Panc1 (cell line): ENCODE measurements around the gene NDST1. TPM values are rescaled to one million over a fixed set of nuclear protein-coding genes. Genes with fewer than 3 reads are reported as not detected.

Experiments
- ATAC-seq: fragments of 200-7000 bp; cut with Tn5 transposase; 2 replicates; pipeline ENCODE4 v1.9.1; 2020; ENCODE audit warnings: mild to moderate bottlenecking, moderate library complexity
- BruUV-seq: library from RNA; stranded (reverse); fragments of 400-500 nt; replicated peaks from 2 replicates; lab custom pipeline; 2021; lab: Mats Ljungman, UMichigan
- CTCF ChIA-PET: fragments of 300-600 bp; sonication (Branson Sonifier 250); formaldehyde crosslinking; loops from one replicate; lab custom pipeline; 2022; ENCODE audit warnings: antibody characterized with exemption; lab: Charles Lee
- POLR2A ChIA-PET: fragments of 300-600 bp; sonication (Branson Sonifier 250); formaldehyde crosslinking; loops from one replicate; lab custom pipeline; 2022; ENCODE audit warnings: antibody characterized with exemption; lab: Charles Lee
- DNase-seq: peaks from one replicate; pipeline ENCODE4 v3.0.0-alpha.2; 2010; ENCODE audit warnings: low read depth, low spot score
- H3K27ac ChIP-seq: 2 replicates; pipeline ENCODE4 v1.5.1; 2011; ENCODE audit warnings: mild to moderate bottlenecking, low read length, inconsistent platforms
- H3K27me3 ChIP-seq: fragments of 200-500 bp; sonication (Bioruptor generic); 2 replicates; pipeline ENCODE4 v1.6.0; 2014; ENCODE audit warnings: low read length, inconsistent platforms; ENCODE audit not compliant: control insufficient read depth, insufficient read depth
- H3K36me3 ChIP-seq: fragments of 200-500 bp; sonication (Bioruptor generic); 2 replicates; pipeline ENCODE4 v1.5.1; 2014; ENCODE audit warnings: inconsistent platforms, mild to moderate bottlenecking, low read length, moderate library complexity; ENCODE audit not compliant: control insufficient read depth, insufficient read depth
- H3K4me1 ChIP-seq: 2 replicates; pipeline ENCODE4 v1.5.1; 2011; ENCODE audit warnings: inconsistent platforms, mild to moderate bottlenecking, low read length, moderate library complexity; ENCODE audit not compliant: control insufficient read depth, insufficient read depth
- H3K4me3 ChIP-seq, 2 experiments: 2 replicates each; pipeline ENCODE4 v1.5.1; 2011 to 2012; ENCODE audit warnings: low read depth in 2 of 2, low read length in 2 of 2, mild to moderate bottlenecking in 2 of 2, inconsistent platforms in 1 of 2, moderate library complexity in 1 of 2
- H3K9me3 ChIP-seq: fragments of 200-500 bp; sonication (Bioruptor generic); 2 replicates; pipeline ENCODE4 v1.5.1; 2014; ENCODE audit warnings: low read depth, mild to moderate bottlenecking, inconsistent platforms, low read length, moderate library complexity; ENCODE audit not compliant: control insufficient read depth, insufficient read depth
- CTCF ChIP-seq: fragments of 450-650 bp; IDR thresholded peaks from 2 replicates; pipeline ENCODE4 v1.5.1; 2017; ENCODE audit warnings: mild to moderate bottlenecking
- POLR2AphosphoS5 ChIP-seq: IDR thresholded peaks from 2 replicates; pipeline ENCODE4 v1.6.1; 2012; ENCODE audit warnings: mild to moderate bottlenecking, low read depth, low read length, moderate library complexity
- REST ChIP-seq, 2 experiments: IDR thresholded peaks; 2 replicates each; pipeline ENCODE4 v1.6.1; 2011 to 2012; ENCODE audit warnings: low read depth in 2 of 2, control low read depth in 1 of 2, low read length in 1 of 2, mild to moderate bottlenecking in 1 of 2, moderate library complexity in 1 of 2; ENCODE audit not compliant: insufficient read depth in 1 of 2
- SIN3A ChIP-seq: IDR thresholded peaks from 2 replicates; pipeline ENCODE4 v1.6.1; 2012; ENCODE audit warnings: low read depth, mild to moderate bottlenecking, low read length, moderate library complexity, borderline replicate concordance; ENCODE audit not compliant: insufficient read depth
- TCF7L2 ChIP-seq: IDR thresholded peaks from 2 replicates; pipeline ENCODE4 v1.6.1; 2011; ENCODE audit warnings: mild to moderate bottlenecking, low read depth, low read length, inconsistent platforms
- in situ Hi-C: cut with HindIII; loops from 2 replicates; pipeline ENCODE4 v1.10.0; 2016; ENCODE audit warnings: low sequenced_read_pairs, low pct_unique_long_range_greater_than_20kb
- intact Hi-C: fragments of 100-400 bp; cut with micrococcal nuclease; formaldehyde crosslinking; loops from one replicate; pipeline ENCODE4 v1.10.0; 2022; ENCODE audit not compliant: unreplicated experiment
- total RNA-seq: library from RNA; stranded (reverse); gene quantifications from one replicate; pipeline ENCODE4 v1.2.1, GENCODE V29; 2021; ENCODE audit not compliant: unreplicated experiment

The NDST1 gene
- total RNA-seq, 1 experiment from 2014 or later = 142 TPM

- DNase-seq = no peak
- Histone ChIP-seq H3K36me3 (peaks cover 17% of the 10 kb centered on the region), H3K27me3 (no peaks in the 10 kb centered on the region), H3K4me1 (no peaks in the 10 kb centered on the region), H3K9me3 (no peaks in the 10 kb centered on the region), H3K4me3 (no peak overlapping the region), H3K27ac (no peak overlapping the region)
- CTCF ChIA-PET = interaction anchor here (0.5 to 1.0 kb wide), 3 partner anchors 25 to 80 kb away, joined by 3 to 10 read pairs (median 4); no protein-coding TSS in a partner anchor
- ATAC-seq = peak; percentile 52; the same call in 1 of the 2 replicates
- POLR2A ChIA-PET = no interaction called here
- in situ Hi-C loops (no loop called here), intact Hi-C loops (no loop called here)
- TF ChIP-seq POLR2AphosphoS5 = no peak
- TF ChIP-seq CTCF = no peak
- TF ChIP-seq REST (IDR thresholded peaks at IDR 0.05; ENCODE audit: insufficient read depth in 1 of 2, low read depth in 2 of 2, low read length in 1 of 2) = no peak
- TF ChIP-seq TCF7L2 = no peak
- no peak for TF ChIP-seq SIN3A
- no TSS peak for BruUV-seq
Measured at GRCh38 chr5:150538007-150538917, 30.3 kb downstream of the NDST1 start.

GRCh38 chr5:150539206-150539605 is 31.3 kb downstream of the NDST1 start:
- Histone ChIP-seq H3K9me3 (no peaks in the 10 kb centered on the region), H3K4me1 (no peaks in the 10 kb centered on the region; the same call in 1 of the 2 replicates), H3K36me3 (peaks cover 19% of the 10 kb centered on the region), H3K4me3 (no peak overlapping the region), H3K27me3 (no peaks in the 10 kb centered on the region), H3K27ac (no peak overlapping the region)
- ATAC-seq (no peak), DNase-seq (no peak)
- no peak for TF ChIP-seq REST (IDR thresholded peaks at IDR 0.05; ENCODE audit: insufficient read depth in 1 of 2, low read depth in 2 of 2, low read length in 1 of 2)
- TF ChIP-seq CTCF = no peak
- no peak for TF ChIP-seq TCF7L2
- no peak for TF ChIP-seq POLR2AphosphoS5
- TF ChIP-seq SIN3A = no peak
- BruUV-seq = no TSS peak
- ChIA-PET POLR2A (no interaction called here), CTCF (interaction anchor here (0.7 to 1.0 kb wide), 2 partner anchors 26 to 49 kb away, joined by 3 read pairs; no protein-coding TSS in a partner anchor)
- in situ Hi-C loops = no loop called here
- intact Hi-C loops = no loop called here
